ENCODE data around the gene GNL1. TPM values are rescaled to one million over a fixed set of nuclear protein-coding genes. Genes with fewer than 3 reads are reported as not detected.

GNL1 gene
- total and polyA plus RNA-seq, 2 of the 8 experiments (the other 6 are each of a cell fraction or from before 2014, with no cell fraction given), result 42.4 to 67.8 TPM

DNA sequence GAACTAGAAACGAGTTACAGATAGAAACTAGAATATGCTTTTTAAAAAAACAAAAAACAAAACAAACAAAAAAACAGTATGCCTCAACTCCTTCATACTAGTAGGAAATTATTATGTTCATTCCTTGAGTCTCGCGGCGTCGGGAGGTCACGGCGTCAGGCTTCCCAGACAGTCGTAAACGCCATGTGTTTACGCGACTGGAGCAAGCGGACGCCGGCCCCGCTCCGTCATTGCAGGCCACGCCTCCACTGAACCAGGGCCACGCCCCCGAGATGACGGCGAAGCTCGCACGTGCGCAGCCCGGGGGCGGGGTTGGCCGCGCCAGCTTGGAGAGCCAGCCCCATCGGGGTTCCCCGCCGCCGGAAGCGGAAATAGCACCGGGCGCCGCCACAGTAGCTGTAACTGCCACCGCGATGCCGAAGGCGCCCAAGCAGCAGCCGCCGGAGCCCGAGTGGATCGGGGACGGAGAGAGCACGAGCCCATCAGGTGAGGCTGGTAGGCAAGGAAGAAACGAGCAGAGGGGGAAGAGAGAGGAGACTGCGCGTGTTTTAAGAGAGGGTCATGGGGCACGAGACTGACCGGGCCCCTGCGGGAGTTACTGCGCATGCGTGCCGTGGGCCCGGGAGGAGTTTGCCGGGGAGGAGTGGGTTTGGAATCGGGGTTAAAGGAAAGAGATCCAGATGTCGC lies 14.9 kb upstream of the GNL1 start, which contains the start of gene ABCF1 (continued):
- TF ChIP-seq CBX5 (IDR thresholded peaks at IDR 0.05; ENCODE audit: low read depth, low read length) (no peak), KDM1A (IDR thresholded peaks at IDR 0.05; ENCODE audit: borderline replicate concordance, low read length) (no peak), MAX (IDR thresholded peaks at IDR 0.05) (peak; percentile 95), BCL11A (IDR thresholded peaks at IDR 0.05; ENCODE audit: low read depth in 2 of 2, low read length in 2 of 2) (no peak), SP4 (IDR thresholded peaks at IDR 0.05; ENCODE audit: low read length) (0 out of 2 replicates have a peak, but pooled peaks have one; percentile 85), YY1 (IDR thresholded peaks at IDR 0.05; ENCODE audit: low read depth, low read length) (no peak; the same call in 1 of the 2 replicates), EZH2 (IDR thresholded peaks at IDR 0.05; ENCODE audit: low read depth, low read length, severe bottlenecking) (no peak), GABPA (IDR thresholded peaks at IDR 0.05; ENCODE audit: borderline replicate concordance, insufficient read depth, low read length) (peak; percentile 95), EGR1 (IDR thresholded peaks at IDR 0.05; ENCODE audit: borderline replicate concordance, low read depth, low read length) (peak; percentile 60; the same call in 1 of the 2 replicates), TEAD4 (IDR thresholded peaks at IDR 0.05; ENCODE audit: low read depth, low read length) (0 out of 2 replicates have a peak, but pooled peaks have one; percentile 1), JUN (IDR thresholded peaks at IDR 0.05; ENCODE audit: low read depth, low read length) (no peak), JUND (IDR thresholded peaks at IDR 0.05; ENCODE audit: low read length) (no peak), RXRA (IDR thresholded peaks at IDR 0.05; ENCODE audit: insufficient read depth, low read depth, low read length) (no peak), TAF1 (IDR thresholded peaks at IDR 0.05; ENCODE audit: low read depth, low read length) (peak; percentile 84), PHF8 (conservative IDR thresholded peaks at IDR 0.05; ENCODE audit: low read depth, low read length) (peak; percentile 99), GTF2F1 (IDR thresholded peaks at IDR 0.05; ENCODE audit: borderline replicate concordance, low read depth, low read length) (no peak), RBBP5 (IDR thresholded peaks at IDR 0.05; ENCODE audit: borderline replicate concordance, low read depth, low read length) (no peak), SIRT6 (IDR thresholded peaks at IDR 0.05; ENCODE audit: low read length) (no peak), E2F6 (IDR thresholded peaks at IDR 0.05) (peak; percentile 84), TBP (IDR thresholded peaks at IDR 0.05; ENCODE audit: low read depth, low read length) (peak; percentile 80), HDAC2 (IDR thresholded peaks at IDR 0.05; ENCODE audit: borderline replicate concordance in 1 of 2, low read depth in 2 of 2, low read length in 2 of 2) (no peak)
- TF ChIP-seq, protein P1, sequence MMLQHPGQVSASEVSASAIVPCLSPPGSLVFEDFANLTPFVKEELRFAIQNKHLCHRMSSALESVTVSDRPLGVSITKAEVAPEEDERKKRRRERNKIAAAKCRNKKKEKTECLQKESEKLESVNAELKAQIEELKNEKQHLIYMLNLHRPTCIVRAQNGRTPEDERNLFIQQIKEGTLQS (IDR thresholded peaks at IDR 0.05; ENCODE audit: insufficient read depth, low read depth, low read length), result 0 out of 2 replicates have a peak, but pooled peaks have one; percentile 4

Measured in H1 (cell line).